IMR-90 (cell line): ENCODE measurements around the gene ATOSB.

Experiments
- CTCF ChIP-seq: conservative IDR thresholded peaks from 2 replicates; pipeline ENCODE4 v1.5.1; 2012; ENCODE audit warnings: mild to moderate bottlenecking, low read depth, low read length, improper control_type of control experiment
- FOS ChIP-seq: fragments of 150-350 bp; IDR thresholded peaks from 2 replicates; pipeline ENCODE4 v1.6.1; 2016; ENCODE audit warnings: low read depth, low read length
- RCOR1 ChIP-seq: IDR thresholded peaks from 2 replicates; pipeline ENCODE4 v1.6.1; 2012; ENCODE audit warnings: mild to moderate bottlenecking, low read length, improper control_type of control experiment; ENCODE audit not compliant: insufficient replicate concordance
- TF ChIP-seq, protein P1 (sequence below): fragments of 150-350 bp; IDR thresholded peaks from 2 replicates; pipeline ENCODE4 v1.6.1; 2016; ENCODE audit warnings: low read depth, mild to moderate bottlenecking, low read length, moderate library complexity, borderline replicate concordance

DNA sequence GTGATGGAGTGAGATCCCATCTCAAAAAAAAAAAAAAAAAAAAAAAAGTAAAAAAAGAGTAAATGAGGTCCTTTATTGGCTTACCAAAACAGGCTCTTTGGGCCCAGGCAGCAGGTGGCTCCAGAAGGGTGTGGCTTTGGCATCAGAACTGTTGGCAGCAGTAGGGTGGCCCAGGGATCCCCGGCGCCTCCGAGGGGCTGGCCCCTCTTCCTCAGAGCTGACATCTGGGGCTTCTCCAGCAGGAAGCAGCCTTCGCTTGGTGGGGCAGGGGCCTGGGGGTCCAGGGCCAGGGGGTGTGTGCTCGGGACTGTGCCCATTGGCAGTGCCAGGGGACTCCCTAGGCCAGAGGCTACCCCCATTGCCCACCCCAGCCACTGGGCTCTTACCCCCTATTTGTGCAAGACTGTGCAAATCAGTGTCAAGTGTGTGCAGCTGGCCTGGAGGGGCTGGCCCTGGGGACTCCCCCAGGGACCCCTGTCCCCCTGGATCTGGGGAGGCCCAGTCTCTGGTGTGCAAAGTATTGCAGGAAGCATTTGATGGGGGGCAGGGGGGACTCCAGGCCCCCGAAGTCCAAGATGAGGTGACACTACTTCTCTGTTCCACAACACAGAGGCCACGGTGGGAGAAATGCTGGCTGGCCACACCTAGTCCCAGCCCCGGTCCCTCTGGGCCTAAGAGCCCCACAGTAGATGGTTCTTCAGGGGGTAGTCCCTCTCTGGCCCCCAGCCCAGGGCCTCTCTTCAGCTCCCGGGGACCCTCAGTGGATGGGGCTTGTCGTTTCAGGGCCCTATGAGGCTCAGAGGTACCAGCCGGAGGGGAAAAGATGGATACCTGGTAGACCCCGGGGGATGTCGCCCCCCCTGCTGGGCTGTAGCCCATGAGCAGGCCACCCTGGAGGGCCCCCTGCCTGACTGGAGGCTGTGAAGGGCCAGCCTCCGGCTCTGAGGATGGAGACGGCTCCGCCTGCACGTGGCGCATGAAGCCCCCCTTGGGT, 8.1 kb downstream of the ATOSB start:
- TF ChIP-seq CTCF (no peak), RCOR1 (no peak), FOS (no peak)
- TF ChIP-seq, protein P1, sequence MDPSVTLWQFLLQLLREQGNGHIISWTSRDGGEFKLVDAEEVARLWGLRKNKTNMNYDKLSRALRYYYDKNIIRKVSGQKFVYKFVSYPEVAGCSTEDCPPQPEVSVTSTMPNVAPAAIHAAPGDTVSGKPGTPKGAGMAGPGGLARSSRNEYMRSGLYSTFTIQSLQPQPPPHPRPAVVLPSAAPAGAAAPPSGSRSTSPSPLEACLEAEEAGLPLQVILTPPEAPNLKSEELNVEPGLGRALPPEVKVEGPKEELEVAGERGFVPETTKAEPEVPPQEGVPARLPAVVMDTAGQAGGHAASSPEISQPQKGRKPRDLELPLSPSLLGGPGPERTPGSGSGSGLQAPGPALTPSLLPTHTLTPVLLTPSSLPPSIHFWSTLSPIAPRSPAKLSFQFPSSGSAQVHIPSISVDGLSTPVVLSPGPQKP: no peak
